ENCODE measurements around the gene SLC8A1.

The SLC8A1 gene

DNA sequence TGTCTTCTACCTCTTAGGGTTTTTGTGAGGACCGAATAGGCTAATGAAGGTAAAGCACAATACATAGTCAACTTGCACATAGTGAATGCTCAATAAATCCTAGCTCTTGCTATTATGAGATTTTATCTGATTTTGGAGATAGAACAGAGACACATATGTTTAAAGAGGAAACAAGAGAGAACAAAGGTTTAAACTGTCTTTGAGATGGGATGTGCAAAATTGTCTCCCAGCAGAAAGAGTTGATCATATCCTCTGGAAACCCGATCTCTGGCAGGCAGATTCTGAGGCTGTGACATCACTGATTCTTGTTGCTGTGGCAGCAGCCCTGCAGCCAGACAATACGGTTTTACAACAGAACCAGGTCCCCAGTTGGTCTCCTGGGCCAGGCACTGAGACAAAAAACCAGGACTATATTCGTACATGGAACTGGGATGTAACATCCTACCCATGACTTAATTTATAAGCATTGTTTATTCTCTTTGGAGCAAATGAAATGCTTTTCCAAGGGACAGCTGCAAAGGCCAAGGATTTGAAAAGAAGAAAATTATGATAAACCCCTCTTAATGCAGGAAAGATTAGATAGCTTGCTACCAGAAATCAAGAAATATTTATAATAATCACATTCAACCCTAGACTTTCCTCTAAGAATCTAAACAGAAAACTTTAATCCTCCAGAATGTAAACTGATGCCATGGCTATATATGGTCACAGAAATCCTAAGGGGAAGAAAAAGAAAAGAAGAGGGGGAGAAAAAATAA, 80.2 kb downstream of the SLC8A1 start:
- POLR2A ChIA-PET: no interaction called here
- no peak for DNase-seq (ENCODE audit: extremely low spot score)
- TF ChIP-seq, protein P1, sequence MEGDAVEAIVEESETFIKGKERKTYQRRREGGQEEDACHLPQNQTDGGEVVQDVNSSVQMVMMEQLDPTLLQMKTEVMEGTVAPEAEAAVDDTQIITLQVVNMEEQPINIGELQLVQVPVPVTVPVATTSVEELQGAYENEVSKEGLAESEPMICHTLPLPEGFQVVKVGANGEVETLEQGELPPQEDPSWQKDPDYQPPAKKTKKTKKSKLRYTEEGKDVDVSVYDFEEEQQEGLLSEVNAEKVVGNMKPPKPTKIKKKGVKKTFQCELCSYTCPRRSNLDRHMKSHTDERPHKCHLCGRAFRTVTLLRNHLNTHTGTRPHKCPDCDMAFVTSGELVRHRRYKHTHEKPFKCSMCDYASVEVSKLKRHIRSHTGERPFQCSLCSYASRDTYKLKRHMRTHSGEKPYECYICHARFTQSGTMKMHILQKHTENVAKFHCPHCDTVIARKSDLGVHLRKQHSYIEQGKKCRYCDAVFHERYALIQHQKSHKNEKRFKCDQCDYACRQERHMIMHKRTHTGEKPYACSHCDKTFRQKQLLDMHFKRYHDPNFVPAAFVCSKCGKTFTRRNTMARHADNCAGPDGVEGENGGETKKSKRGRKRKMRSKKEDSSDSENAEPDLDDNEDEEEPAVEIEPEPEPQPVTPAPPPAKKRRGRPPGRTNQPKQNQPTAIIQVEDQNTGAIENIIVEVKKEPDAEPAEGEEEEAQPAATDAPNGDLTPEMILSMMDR (IDR thresholded peaks at IDR 0.05; ENCODE audit: control extremely low read depth, extremely low read depth, low read depth, missing control alignments): no peak
- CTCF ChIA-PET: no interaction called here

GRCh38 chr2:40370007-40370395, 81.9 kb downstream of the SLC8A1 start:
- ChIA-PET POLR2A (no interaction called here), CTCF (interaction anchor here (1.4 to 1.5 kb wide), 2 partner anchors 9 to 23 kb away, joined by 3 read pairs; no protein-coding TSS in a partner anchor)
- no peak for DNase-seq (ENCODE audit: extremely low spot score)
- TF ChIP-seq, protein P1 (IDR thresholded peaks at IDR 0.05; ENCODE audit: control extremely low read depth, extremely low read depth, low read depth, missing control alignments): no peak

DNA sequence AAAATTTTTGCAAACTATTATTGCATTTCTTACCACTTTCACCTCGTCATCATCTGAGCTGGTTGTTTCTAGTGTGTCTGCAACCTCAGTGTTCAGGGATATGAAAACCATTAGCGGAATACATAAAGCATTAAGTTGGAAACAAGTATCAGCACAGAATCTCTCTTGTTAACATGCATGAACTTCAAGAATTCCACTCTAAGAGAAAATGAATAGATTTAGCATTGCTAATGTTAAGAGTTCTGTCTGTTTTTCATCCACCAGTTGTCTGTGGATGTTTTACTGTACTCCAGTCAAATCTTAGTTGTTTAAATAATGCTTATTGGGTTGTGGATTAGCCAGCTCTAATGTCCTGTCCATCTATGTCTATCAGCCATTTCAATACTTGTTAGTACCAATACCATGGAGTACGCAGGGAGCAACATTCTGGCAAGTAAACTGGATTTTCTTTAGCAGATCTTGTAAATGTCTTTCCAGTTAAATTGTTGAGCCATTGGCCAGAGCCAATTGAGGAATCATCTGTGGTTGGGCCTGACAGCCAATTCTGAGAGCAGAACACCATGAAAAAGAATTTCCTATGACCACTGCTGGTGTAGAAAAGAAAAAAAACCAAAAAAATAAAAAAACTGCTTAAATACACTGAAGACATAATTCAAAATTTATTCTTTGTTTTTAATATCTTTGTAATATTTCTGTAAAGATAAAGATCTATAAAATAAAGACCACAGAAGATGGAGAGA, 82.5 kb downstream of the SLC8A1 start:
- TF ChIP-seq, protein P1 (IDR thresholded peaks at IDR 0.05; ENCODE audit: control extremely low read depth, extremely low read depth, low read depth, missing control alignments): no peak
- ChIA-PET POLR2A (interaction anchor here (0.6 kb wide), 1 partner anchor 78 kb away, joined by 5 read pairs; no protein-coding TSS in a partner anchor), CTCF (interaction anchor here (1.4 to 1.5 kb wide), 2 partner anchors 8 to 24 kb away, joined by 3 read pairs; no protein-coding TSS in a partner anchor)
- no peak for DNase-seq (ENCODE audit: extremely low spot score)

GRCh38 chr2:40367652-40368051, 84.2 kb downstream of the SLC8A1 start:
- CTCF ChIA-PET: no interaction called here
- no peak for DNase-seq (ENCODE audit: extremely low spot score)

DNA sequence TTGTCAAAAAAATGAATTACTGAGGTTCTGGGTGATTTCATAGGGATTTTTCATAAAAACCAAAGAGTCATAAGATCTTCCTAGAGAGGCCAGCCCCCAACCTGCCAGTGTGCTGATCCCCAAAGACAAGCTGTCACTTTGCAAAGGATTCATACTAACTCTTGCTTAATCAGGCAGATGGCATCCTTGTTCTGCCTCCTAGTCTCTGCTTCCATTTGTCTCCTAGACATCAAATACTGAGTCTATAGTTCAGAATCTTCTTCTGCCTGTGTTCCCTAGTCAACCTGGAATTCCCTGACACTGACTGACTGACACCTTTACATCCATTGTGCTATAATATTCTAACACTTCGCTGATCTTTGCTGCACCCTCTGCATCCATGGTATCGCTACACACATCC, 84.9 kb downstream of the SLC8A1 start:
- ChIA-PET POLR2A (no interaction called here), CTCF (no interaction called here)

More at GRCh38 chr2:40367652-40368051, 84.2 kb downstream of the SLC8A1 start:
- TF ChIP-seq, protein P1 (IDR thresholded peaks at IDR 0.05; ENCODE audit: control extremely low read depth, extremely low read depth, low read depth, missing control alignments): no peak
- POLR2A ChIA-PET: no interaction called here

GRCh38 chr2:40364151-40364874, 87.6 kb downstream of the SLC8A1 start:
- CTCF ChIA-PET: no interaction called here
- DNase-seq (ENCODE audit: extremely low spot score): no peak
- POLR2A ChIA-PET: no interaction called here
- TF ChIP-seq, protein P1 (IDR thresholded peaks at IDR 0.05; ENCODE audit: control extremely low read depth, extremely low read depth, low read depth, missing control alignments): no peak

More for the DNA sequence above, 84.9 kb downstream of the SLC8A1 start:
- DNase-seq (ENCODE audit: extremely low spot score): no peak
- TF ChIP-seq, protein P1 (IDR thresholded peaks at IDR 0.05; ENCODE audit: control extremely low read depth, extremely low read depth, low read depth, missing control alignments): no peak
